ENCODE results near the gene DPH5.
"Not testable (repeated sequence)": the region's sequence is repeated elsewhere in the genome, so short reads cannot be mapped to it uniquely, and the experiment has no call there.

The DPH5 gene

DNA sequence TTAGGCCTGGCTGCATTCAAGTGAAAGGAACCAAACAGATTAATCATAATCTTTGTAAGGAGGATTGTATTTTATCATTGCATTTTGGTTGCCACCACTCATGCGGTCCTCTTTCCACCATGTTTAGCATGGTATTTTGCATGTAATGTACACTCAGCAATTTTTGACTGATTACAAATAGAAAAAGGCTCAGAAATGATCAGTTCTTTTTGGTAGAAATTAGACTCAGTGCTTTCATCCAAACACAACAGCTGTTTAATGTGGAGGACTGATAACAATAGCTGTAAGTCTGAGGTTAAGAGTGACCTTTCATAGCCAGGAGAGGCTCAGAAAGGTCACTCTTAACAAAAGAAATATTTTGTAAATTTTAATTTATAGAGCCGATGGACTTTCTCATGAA, 25.3 kb upstream of the DPH5 start:
- no peaks in the 10 kb centered on the region for H3K27me3 ChIP-seq (ENCODE audit: control insufficient read depth, insufficient read depth, low read length)
- no peak overlapping the region for H3K4me3 ChIP-seq (ENCODE audit: low read length)
- no peaks in the 10 kb centered on the region for H3K4me1 ChIP-seq (ENCODE audit: control insufficient read depth, insufficient read depth, low read length)
- H3K27ac ChIP-seq (ENCODE audit: low read depth, low read length) = no peak overlapping the region
- no peaks in the 10 kb centered on the region for H3K36me3 ChIP-seq (ENCODE audit: control insufficient read depth, insufficient read depth, low read length)
- H3K9ac ChIP-seq (ENCODE audit: low read length) = no peak overlapping the region

DNA sequence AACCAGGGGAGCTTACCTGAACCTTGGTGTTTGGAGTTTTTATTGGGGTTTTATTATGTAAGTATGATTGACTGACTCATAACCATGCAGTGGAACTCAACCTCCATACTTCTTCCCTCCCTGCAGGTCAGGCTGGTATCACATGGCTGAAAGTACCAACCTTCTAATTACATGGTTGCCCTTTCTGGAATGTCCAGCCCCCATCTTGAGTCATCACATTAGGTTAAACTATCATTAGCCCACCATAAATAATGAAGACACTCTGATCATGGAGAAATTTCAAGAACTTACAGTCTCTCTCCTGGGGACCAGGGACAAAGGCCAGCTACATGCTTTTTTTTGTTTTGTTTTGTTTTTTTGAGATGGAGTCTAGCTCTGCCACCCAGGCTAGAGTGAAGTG, 19.2 kb upstream of the DPH5 start:
- H3K4me3 ChIP-seq (ENCODE audit: low read length) = no peak overlapping the region
- no peak overlapping the region for H3K9ac ChIP-seq (ENCODE audit: low read length)
- H3K4me1 ChIP-seq (ENCODE audit: control insufficient read depth, insufficient read depth, low read length) = no peaks in the 10 kb centered on the region
- H3K27me3 ChIP-seq (ENCODE audit: control insufficient read depth, insufficient read depth, low read length) = no peaks in the 10 kb centered on the region
- H3K27ac ChIP-seq (ENCODE audit: low read depth, low read length) = no peak overlapping the region
- H3K36me3 ChIP-seq (ENCODE audit: control insufficient read depth, insufficient read depth, low read length) = no peaks in the 10 kb centered on the region

DNA sequence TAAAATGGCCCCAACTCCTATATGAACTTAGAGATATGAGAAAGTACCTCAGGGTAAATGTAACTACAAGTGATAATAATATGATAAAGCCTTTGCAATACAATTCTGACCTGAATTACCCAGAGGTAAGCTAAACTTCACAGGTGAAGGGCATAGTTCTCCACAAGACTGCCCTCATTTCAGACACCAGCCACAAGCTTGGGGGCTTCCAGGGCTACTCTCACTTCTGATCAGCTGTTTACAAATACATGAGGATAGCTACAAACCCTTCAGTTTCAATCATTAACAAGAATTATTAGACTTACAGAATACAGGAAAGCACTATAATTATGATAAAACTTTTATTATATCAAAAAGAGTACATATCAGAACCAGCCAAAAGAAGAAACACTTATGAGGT, 18.7 kb upstream of the DPH5 start:
- H3K4me3 ChIP-seq (ENCODE audit: low read length) = no peak overlapping the region
- H3K4me1 ChIP-seq (ENCODE audit: control insufficient read depth, insufficient read depth, low read length) = no peaks in the 10 kb centered on the region
- H3K9ac ChIP-seq (ENCODE audit: low read length) = no peak overlapping the region
- no peak overlapping the region for H3K27ac ChIP-seq (ENCODE audit: low read depth, low read length)
- H3K27me3 ChIP-seq (ENCODE audit: control insufficient read depth, insufficient read depth, low read length) = no peaks in the 10 kb centered on the region
- H3K36me3 ChIP-seq (ENCODE audit: control insufficient read depth, insufficient read depth, low read length) = no peaks in the 10 kb centered on the region

DNA sequence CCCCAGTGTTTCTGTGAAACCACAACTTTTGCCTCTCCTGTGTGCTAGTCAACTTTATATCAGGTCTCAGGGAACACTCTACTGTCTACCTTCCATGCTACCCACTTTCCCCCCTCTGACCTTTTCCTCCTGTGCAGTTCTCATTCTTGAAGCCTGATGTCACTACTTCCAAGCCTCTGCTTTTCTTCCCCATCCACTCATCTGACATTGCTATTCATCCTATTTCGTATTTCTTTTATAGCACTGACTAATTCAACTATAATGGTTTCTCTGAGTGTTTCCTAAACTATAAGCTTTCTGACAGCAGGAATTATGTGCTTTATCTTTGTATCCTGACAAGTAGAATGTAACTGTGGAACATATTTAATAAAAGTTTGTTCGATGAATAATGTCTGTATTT, 18.2 kb upstream of the DPH5 start:
- H3K27me3 ChIP-seq (ENCODE audit: control insufficient read depth, insufficient read depth, low read length) = no peaks in the 10 kb centered on the region
- no peak overlapping the region for H3K27ac ChIP-seq (ENCODE audit: low read depth, low read length)
- H3K9ac ChIP-seq (ENCODE audit: low read length) = no peak overlapping the region
- no peak overlapping the region for H3K4me3 ChIP-seq (ENCODE audit: low read length)
- H3K36me3 ChIP-seq (ENCODE audit: control insufficient read depth, insufficient read depth, low read length) = no peaks in the 10 kb centered on the region
- no peaks in the 10 kb centered on the region for H3K4me1 ChIP-seq (ENCODE audit: control insufficient read depth, insufficient read depth, low read length)

DNA sequence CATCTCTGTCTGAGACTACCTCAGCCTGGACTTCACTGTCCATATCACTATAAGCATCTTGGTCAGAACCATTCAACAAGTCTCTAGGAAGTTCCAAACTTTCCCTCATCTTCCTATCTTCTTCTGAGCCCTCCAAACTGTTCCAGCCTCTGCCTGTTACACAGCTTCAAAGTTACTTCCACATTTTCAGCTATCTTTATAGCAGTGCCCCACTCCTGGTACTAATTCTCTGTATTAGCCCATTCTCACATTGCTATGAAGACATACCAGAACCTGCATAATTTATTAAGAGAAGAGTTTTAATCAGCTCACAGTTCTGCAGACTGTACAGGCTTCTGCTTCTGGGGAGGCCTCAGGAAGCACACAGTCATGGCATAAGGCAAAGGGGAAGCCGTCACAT, 15.7 kb upstream of the DPH5 start:
- no peaks in the 10 kb centered on the region for H3K27me3 ChIP-seq (ENCODE audit: control insufficient read depth, insufficient read depth, low read length)

DNA sequence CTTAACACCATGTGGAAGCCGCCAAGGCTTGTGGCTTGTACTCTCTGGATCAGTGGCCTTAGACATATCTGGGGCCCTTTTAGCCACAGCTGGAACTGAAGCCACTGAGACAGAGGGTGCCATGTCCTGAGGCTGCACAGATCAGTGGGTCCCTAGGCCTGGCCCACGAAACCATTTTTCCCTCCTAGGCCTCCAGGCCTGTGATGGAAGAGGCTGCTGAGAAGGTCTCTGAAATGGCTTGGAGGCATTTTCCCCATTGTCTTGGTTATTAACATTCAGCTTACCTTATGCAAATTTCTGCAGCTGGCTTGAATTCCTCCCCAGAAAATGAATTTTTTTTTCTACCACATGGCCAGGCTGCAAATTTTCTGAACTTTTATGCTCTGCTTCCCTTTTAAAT, 15.1 kb upstream of the DPH5 start:
- Histone ChIP-seq H3K4me3 (ENCODE audit: low read length) (no peak overlapping the region), H3K9ac (ENCODE audit: low read length) (no peak overlapping the region), H3K27ac (ENCODE audit: low read depth, low read length) (no peak overlapping the region), H3K36me3 (ENCODE audit: control insufficient read depth, insufficient read depth, low read length) (no peaks in the 10 kb centered on the region), H3K4me1 (ENCODE audit: control insufficient read depth, insufficient read depth, low read length) (no peaks in the 10 kb centered on the region), H3K27me3 (ENCODE audit: control insufficient read depth, insufficient read depth, low read length) (no peaks in the 10 kb centered on the region)

More for the DNA sequence above, 15.7 kb upstream of the DPH5 start:
- no peaks in the 10 kb centered on the region for H3K36me3 ChIP-seq (ENCODE audit: control insufficient read depth, insufficient read depth, low read length)
- H3K9ac ChIP-seq (ENCODE audit: low read length) = no peak overlapping the region
- no peaks in the 10 kb centered on the region for H3K4me1 ChIP-seq (ENCODE audit: control insufficient read depth, insufficient read depth, low read length)
- H3K4me3 ChIP-seq (ENCODE audit: low read length) = no peak overlapping the region
- H3K27ac ChIP-seq (ENCODE audit: low read depth, low read length) = no peak overlapping the region

DNA sequence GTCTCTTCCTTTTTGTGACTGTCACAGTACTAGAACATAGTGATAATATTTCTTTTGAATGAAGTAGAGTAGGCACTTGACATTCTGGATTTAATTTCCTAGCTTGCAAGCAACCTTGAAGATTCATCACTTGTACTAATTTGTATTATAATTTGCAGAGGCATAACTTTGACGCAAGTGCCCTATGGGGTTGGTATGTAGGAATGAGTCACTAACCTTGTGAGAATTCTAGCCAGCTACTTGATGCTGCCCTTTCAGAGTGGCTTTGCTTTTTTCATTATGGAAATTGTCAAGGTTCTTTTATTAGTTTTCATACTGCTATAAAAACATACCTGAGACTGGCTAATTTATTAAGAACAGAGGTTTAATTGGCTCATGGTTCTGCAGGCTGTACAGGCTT, 13.7 kb upstream of the DPH5 start:
- H3K9ac ChIP-seq (ENCODE audit: low read length) = no peak overlapping the region
- H3K27ac ChIP-seq (ENCODE audit: low read depth, low read length) = no peak overlapping the region
- no peaks in the 10 kb centered on the region for H3K4me1 ChIP-seq (ENCODE audit: control insufficient read depth, insufficient read depth, low read length)
- H3K36me3 ChIP-seq (ENCODE audit: control insufficient read depth, insufficient read depth, low read length) = no peaks in the 10 kb centered on the region
- no peaks in the 10 kb centered on the region for H3K27me3 ChIP-seq (ENCODE audit: control insufficient read depth, insufficient read depth, low read length)
- H3K4me3 ChIP-seq (ENCODE audit: low read length) = no peak overlapping the region

DNA sequence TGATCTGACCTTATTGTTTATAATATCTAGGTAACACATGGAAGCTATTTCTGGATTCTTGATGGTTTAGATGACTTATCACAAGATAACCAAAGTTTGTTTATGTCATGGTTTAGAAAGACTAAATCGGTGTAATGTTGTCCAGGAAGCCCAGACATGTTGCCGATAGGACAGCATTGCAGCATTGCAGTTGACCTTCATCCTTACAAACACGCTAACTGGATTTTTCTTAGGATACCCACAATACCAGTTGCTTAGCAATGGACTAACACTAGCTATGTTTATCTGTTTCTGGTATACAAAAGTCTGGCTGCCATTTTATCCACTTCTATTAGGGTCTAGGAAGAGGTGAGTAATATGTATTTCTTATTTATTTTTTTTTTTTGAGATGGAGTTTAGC, 11.7 kb upstream of the DPH5 start:
- Histone ChIP-seq H3K27me3 (ENCODE audit: control insufficient read depth, insufficient read depth, low read length) (no peaks in the 10 kb centered on the region), H3K36me3 (ENCODE audit: control insufficient read depth, insufficient read depth, low read length) (no peaks in the 10 kb centered on the region), H3K4me1 (ENCODE audit: control insufficient read depth, insufficient read depth, low read length) (no peaks in the 10 kb centered on the region), H3K27ac (ENCODE audit: low read depth, low read length) (no peak overlapping the region), H3K4me3 (ENCODE audit: low read length) (no peak overlapping the region), H3K9ac (ENCODE audit: low read length) (no peak overlapping the region)

DNA sequence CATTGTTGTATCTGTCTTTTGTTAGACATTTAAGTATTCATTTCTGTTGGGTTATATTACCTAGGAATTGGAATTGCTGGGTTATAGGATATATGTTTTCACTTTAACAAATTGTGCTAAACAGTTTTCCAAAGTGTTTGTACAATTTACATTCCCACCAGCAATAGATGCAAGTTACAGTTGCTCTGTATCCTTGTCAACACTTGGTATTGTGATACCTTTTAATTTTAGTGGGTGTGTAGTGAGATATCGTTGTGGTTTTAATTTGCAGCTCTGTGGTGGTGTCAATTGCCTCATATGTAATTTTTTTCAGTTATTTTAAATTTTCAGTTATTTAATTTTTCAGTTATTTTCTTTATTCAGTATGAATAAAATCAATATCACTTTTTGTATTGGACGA, 7.4 kb upstream of the DPH5 start:
- Histone ChIP-seq H3K4me3 (ENCODE audit: low read length) (no peak overlapping the region), H3K4me1 (ENCODE audit: control insufficient read depth, insufficient read depth, low read length) (no peaks in the 10 kb centered on the region), H3K27ac (ENCODE audit: low read depth, low read length) (no peak overlapping the region)

DNA sequence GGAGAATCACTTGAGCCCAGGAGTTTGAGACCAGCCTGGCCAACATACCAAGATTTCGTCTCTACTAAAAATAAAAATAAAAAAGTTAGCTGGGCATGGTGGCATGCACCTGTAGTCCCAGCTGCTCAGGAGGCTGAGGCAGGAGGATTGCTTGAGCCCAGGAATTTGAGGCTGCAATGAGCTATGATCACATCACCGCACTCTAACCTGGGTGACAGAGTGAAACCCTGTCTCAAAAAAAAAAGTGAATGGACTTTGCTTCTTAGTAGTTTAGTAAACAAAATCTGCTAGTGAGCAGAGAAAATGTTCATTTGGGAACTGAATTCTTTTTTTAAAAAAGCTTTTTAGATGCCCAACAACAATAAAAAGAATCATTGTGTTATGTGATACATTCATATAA, 6.5 kb upstream of the DPH5 start:
- not testable (repeated sequence) for H3K36me3 ChIP-seq (ENCODE audit: control insufficient read depth, insufficient read depth, low read length); H3K27me3 ChIP-seq (ENCODE audit: control insufficient read depth, insufficient read depth, low read length); H3K4me1 ChIP-seq (ENCODE audit: control insufficient read depth, insufficient read depth, low read length); H3K27ac ChIP-seq (ENCODE audit: low read depth, low read length); H3K9ac ChIP-seq (ENCODE audit: low read length); H3K4me3 ChIP-seq (ENCODE audit: low read length)

More for the DNA sequence above, 7.4 kb upstream of the DPH5 start:
- Histone ChIP-seq H3K36me3 (ENCODE audit: control insufficient read depth, insufficient read depth, low read length) (no peaks in the 10 kb centered on the region), H3K9ac (ENCODE audit: low read length) (no peak overlapping the region), H3K27me3 (ENCODE audit: control insufficient read depth, insufficient read depth, low read length) (no peaks in the 10 kb centered on the region)

DNA sequence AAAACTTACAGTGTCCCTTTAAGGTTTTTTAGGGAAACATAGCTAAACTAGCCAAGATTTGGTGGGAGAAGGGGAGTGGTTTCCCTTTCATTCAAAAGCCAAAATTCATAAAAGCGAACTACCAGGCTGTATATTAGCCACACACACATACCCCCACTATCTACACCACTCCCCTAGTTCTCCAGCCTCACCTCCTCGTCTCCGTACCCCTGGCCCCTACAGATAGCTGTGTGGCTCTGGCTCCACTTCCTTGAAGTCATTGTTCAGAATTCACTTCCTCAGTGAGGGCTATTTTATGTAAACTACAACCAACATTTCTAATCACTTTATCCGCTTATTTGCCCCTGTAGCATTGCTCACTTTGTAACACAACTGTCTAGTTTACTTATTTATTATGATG, 5.3 kb upstream of the DPH5 start:
- H3K9ac ChIP-seq (ENCODE audit: low read length) = no peak overlapping the region
- H3K4me1 ChIP-seq (ENCODE audit: control insufficient read depth, insufficient read depth, low read length) = peaks cover 7% of the 10 kb centered on the region
- H3K27me3 ChIP-seq (ENCODE audit: control insufficient read depth, insufficient read depth, low read length) = no peaks in the 10 kb centered on the region
- no peaks in the 10 kb centered on the region for H3K36me3 ChIP-seq (ENCODE audit: control insufficient read depth, insufficient read depth, low read length)
- H3K27ac ChIP-seq (ENCODE audit: low read depth, low read length) = no peak overlapping the region
- H3K4me3 ChIP-seq (ENCODE audit: low read length) = no peak overlapping the region

DNA sequence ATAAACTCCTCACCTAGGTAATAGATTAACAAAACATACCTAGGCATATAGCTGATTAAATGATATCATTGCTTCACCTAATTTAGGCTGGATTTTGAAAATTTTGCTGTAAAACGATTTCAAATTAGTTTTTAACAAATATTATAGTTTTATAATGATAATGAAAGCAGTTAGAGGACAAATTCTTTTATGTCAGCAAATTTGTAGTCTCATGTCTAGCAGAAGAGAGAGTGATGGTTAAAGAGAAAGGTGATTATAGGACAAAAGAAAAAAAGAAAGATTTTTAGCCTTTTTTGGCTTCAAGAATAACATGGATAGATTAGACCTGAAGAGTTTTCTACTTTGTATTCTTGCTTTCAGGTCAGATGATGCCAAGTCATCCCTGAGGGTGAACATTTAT, 3.6 kb upstream of the DPH5 start:
- H3K4me1 ChIP-seq (ENCODE audit: control insufficient read depth, insufficient read depth, low read length) = peaks cover 7% of the 10 kb centered on the region
- no peaks in the 10 kb centered on the region for H3K27me3 ChIP-seq (ENCODE audit: control insufficient read depth, insufficient read depth, low read length)
- H3K4me3 ChIP-seq (ENCODE audit: low read length) = no peak overlapping the region
- no peak overlapping the region for H3K27ac ChIP-seq (ENCODE audit: low read depth, low read length)
- no peak overlapping the region for H3K9ac ChIP-seq (ENCODE audit: low read length)
- no peaks in the 10 kb centered on the region for H3K36me3 ChIP-seq (ENCODE audit: control insufficient read depth, insufficient read depth, low read length)

DNA sequence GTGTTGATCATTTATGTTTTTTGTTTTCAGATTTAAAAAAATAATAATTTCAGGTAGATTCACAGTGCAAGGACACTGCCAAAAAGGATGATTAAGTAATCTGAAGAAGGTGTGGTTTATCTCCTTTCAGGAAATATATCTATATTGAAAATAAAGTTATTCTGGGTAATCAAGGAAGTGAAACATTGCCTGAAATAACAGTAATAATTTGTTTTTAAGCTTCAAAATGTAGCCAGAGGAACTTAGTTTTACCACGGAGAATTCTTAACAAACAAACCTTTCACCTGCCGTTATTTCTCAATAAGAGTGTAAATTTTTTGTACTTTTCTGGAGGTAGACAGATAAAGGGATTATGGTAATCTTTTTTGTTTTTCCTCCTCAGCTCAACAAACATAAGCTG, 2.9 kb upstream of the DPH5 start:
- Histone ChIP-seq H3K27me3 (ENCODE audit: control insufficient read depth, insufficient read depth, low read length) (no peaks in the 10 kb centered on the region), H3K4me1 (ENCODE audit: control insufficient read depth, insufficient read depth, low read length) (peaks cover 7% of the 10 kb centered on the region), H3K9ac (ENCODE audit: low read length) (no peak overlapping the region), H3K27ac (ENCODE audit: low read depth, low read length) (no peak overlapping the region), H3K4me3 (ENCODE audit: low read length) (no peak overlapping the region), H3K36me3 (ENCODE audit: control insufficient read depth, insufficient read depth, low read length) (no peaks in the 10 kb centered on the region)

Data from rectal smooth muscle tissue (tissue), 1 donor.